HepG2 (cell line): Measurements from ENCODE around the gene SH2D6.

Experiments
- EP300 ChIP-seq, 3 experiments: sonication (generic) in 1 of 3; formaldehyde crosslinking in 1 of 3; IDR thresholded peaks; 2 replicates each; pipeline versions ENCODE4 v1.5.1 to v1.6.1; 2011 to 2020; ENCODE audit warnings: low read depth in 2 of 3, low read length in 2 of 3, borderline replicate concordance in 1 of 3, improper control_type of control experiment in 1 of 3, mild to moderate bottlenecking in 1 of 3, missing genetic modification reagents in 1 of 3, moderate library complexity in 1 of 3
- KAT7 ChIP-seq: IDR thresholded peaks from 2 replicates; pipeline ENCODE4 v1.6.1; 2018; ENCODE audit warnings: borderline replicate concordance, missing compliant biosample characterization
- MIER3 ChIP-seq: IDR thresholded peaks from 2 replicates; pipeline ENCODE4 v1.6.1; 2016; ENCODE audit warnings: missing compliant biosample characterization, borderline replicate concordance
- RFXAP ChIP-seq: sonication (generic); formaldehyde crosslinking; IDR thresholded peaks from 2 replicates; pipeline ENCODE4 v1.4.0; 2020; ENCODE audit warnings: missing genetic modification reagents, borderline replicate concordance
- SP1 ChIP-seq, 2 experiments: fragments of 450-650 bp in 1 of 2; sonication (generic) in 1 of 2; formaldehyde crosslinking in 1 of 2; IDR thresholded peaks; 2 replicates each; pipeline versions ENCODE4 v1.4.0 to v1.6.1; 2016 to 2020; ENCODE audit warnings: missing genetic modification reagents in 1 of 2
- TCF7 ChIP-seq: sonication (generic); IDR thresholded peaks from 2 replicates; pipeline ENCODE4 v1.6.1; 2016; ENCODE audit warnings: antibody characterized with exemption, low read depth
- ZNF234 ChIP-seq: sonication (generic); formaldehyde crosslinking; conservative IDR thresholded peaks from 2 replicates; pipeline ENCODE4 v1.5.1; 2020; ENCODE audit warnings: mild to moderate bottlenecking, missing genetic modification reagents
- ZNF251 ChIP-seq: sonication (generic); formaldehyde crosslinking; IDR thresholded peaks from 2 replicates; pipeline ENCODE4 v1.9.0; 2021; ENCODE audit warnings: mild to moderate bottlenecking, missing genetic modification reagents
- ZNF773 ChIP-seq: sonication (generic); formaldehyde crosslinking; IDR thresholded peaks from 2 replicates; pipeline ENCODE4 v1.4.0; 2020; ENCODE audit warnings: missing genetic modification reagents, borderline replicate concordance
- TF ChIP-seq, protein P1 (sequence below): sonication (generic); formaldehyde crosslinking; IDR thresholded peaks from 2 replicates; pipeline ENCODE4 v1.5.0; 2020; ENCODE audit warnings: mild to moderate bottlenecking, missing genetic modification reagents, moderate library complexity
- TF ChIP-seq, protein P2 (sequence below): sonication (generic); formaldehyde crosslinking; IDR thresholded peaks from 2 replicates; pipeline ENCODE4 v1.9.0; 2021; ENCODE audit warnings: missing genetic modification reagents, borderline replicate concordance
- TF ChIP-seq, protein P3 (sequence below): IDR thresholded peaks from 2 replicates; pipeline ENCODE4 v1.6.1; 2012; ENCODE audit warnings: inconsistent platforms
- TF ChIP-seq, protein P4 (sequence below): sonication (generic); formaldehyde crosslinking; IDR thresholded peaks from 2 replicates; pipeline ENCODE4 v1.5.0; 2020; ENCODE audit warnings: missing genetic modification reagents
- TF ChIP-seq, protein P5 (sequence below): sonication (generic); formaldehyde crosslinking; IDR thresholded peaks from 2 replicates; pipeline ENCODE4 v1.5.0; 2020; ENCODE audit warnings: mild to moderate bottlenecking, missing genetic modification reagents

DNA sequence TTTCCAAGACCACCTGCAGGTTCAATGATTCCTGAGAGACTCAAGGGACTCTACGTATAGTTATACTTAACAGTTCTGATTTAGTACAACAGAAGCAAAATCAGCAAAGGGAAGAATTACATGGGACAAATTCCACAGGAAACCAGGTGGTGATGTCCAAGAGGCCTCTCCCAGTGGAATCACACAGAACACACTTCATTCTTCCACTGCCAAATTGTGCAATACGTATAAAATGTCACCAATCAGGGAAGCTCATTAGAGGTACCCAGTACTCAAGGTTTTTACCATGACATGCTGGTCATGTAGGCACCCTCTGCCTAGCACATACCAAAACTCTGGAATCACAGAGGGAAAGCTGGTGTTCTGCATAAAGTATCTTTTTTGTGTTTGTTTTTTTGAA is 30.8 kb upstream of the SH2D6 start:
- TF ChIP-seq RFXAP, result no peak
- TF ChIP-seq, protein P1, sequence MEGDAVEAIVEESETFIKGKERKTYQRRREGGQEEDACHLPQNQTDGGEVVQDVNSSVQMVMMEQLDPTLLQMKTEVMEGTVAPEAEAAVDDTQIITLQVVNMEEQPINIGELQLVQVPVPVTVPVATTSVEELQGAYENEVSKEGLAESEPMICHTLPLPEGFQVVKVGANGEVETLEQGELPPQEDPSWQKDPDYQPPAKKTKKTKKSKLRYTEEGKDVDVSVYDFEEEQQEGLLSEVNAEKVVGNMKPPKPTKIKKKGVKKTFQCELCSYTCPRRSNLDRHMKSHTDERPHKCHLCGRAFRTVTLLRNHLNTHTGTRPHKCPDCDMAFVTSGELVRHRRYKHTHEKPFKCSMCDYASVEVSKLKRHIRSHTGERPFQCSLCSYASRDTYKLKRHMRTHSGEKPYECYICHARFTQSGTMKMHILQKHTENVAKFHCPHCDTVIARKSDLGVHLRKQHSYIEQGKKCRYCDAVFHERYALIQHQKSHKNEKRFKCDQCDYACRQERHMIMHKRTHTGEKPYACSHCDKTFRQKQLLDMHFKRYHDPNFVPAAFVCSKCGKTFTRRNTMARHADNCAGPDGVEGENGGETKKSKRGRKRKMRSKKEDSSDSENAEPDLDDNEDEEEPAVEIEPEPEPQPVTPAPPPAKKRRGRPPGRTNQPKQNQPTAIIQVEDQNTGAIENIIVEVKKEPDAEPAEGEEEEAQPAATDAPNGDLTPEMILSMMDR (CRISPR knock-in tag), result no peak
- no peak for TF ChIP-seq ZNF234 (CRISPR knock-in tag)
- TF ChIP-seq, protein P2, sequence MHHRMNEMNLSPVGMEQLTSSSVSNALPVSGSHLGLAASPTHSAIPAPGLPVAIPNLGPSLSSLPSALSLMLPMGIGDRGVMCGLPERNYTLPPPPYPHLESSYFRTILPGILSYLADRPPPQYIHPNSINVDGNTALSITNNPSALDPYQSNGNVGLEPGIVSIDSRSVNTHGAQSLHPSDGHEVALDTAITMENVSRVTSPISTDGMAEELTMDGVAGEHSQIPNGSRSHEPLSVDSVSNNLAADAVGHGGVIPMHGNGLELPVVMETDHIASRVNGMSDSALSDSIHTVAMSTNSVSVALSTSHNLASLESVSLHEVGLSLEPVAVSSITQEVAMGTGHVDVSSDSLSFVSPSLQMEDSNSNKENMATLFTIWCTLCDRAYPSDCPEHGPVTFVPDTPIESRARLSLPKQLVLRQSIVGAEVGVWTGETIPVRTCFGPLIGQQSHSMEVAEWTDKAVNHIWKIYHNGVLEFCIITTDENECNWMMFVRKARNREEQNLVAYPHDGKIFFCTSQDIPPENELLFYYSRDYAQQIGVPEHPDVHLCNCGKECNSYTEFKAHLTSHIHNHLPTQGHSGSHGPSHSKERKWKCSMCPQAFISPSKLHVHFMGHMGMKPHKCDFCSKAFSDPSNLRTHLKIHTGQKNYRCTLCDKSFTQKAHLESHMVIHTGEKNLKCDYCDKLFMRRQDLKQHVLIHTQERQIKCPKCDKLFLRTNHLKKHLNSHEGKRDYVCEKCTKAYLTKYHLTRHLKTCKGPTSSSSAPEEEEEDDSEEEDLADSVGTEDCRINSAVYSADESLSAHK (CRISPR knock-in tag), result no peak
- TF ChIP-seq SP1 (IDR thresholded peaks at IDR 0.05), result no peak
- no peak for TF ChIP-seq SP1 (CRISPR knock-in tag; IDR thresholded peaks at IDR 0.05)
- TF ChIP-seq, protein P3, sequence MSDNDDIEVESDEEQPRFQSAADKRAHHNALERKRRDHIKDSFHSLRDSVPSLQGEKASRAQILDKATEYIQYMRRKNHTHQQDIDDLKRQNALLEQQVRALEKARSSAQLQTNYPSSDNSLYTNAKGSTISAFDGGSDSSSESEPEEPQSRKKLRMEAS, result no peak
- TF ChIP-seq, protein P4, sequence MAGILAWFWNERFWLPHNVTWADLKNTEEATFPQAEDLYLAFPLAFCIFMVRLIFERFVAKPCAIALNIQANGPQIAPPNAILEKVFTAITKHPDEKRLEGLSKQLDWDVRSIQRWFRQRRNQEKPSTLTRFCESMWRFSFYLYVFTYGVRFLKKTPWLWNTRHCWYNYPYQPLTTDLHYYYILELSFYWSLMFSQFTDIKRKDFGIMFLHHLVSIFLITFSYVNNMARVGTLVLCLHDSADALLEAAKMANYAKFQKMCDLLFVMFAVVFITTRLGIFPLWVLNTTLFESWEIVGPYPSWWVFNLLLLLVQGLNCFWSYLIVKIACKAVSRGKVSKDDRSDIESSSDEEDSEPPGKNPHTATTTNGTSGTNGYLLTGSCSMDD (CRISPR knock-in tag), result no peak
- TF ChIP-seq KAT7 (CRISPR knock-in tag), result no peak
- TF ChIP-seq MIER3 (CRISPR knock-in tag), result no peak
- TF ChIP-seq EP300 (IDR thresholded peaks at IDR 0.05; ENCODE audit: low read depth in 2 of 2, low read length in 2 of 2), result no peak
- TF ChIP-seq EP300 (CRISPR knock-in tag; IDR thresholded peaks at IDR 0.05; ENCODE audit: borderline replicate concordance), result no peak
- TF ChIP-seq, protein P5, sequence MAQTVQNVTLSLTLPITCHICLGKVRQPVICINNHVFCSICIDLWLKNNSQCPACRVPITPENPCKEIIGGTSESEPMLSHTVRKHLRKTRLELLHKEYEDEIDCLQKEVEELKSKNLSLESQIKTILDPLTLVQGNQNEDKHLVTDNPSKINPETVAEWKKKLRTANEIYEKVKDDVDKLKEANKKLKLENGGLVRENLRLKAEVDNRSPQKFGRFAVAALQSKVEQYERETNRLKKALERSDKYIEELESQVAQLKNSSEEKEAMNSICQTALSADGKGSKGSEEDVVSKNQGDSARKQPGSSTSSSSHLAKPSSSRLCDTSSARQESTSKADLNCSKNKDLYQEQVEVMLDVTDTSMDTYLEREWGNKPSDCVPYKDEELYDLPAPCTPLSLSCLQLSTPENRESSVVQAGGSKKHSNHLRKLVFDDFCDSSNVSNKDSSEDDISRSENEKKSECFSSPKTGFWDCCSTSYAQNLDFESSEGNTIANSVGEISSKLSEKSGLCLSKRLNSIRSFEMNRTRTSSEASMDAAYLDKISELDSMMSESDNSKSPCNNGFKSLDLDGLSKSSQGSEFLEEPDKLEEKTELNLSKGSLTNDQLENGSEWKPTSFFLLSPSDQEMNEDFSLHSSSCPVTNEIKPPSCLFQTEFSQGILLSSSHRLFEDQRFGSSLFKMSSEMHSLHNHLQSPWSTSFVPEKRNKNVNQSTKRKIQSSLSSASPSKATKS (CRISPR knock-in tag), result no peak
- TF ChIP-seq ZNF251 (CRISPR knock-in tag), result no peak
- TF ChIP-seq ZNF773, result no peak
- TF ChIP-seq TCF7, result no peak
